OCI-LY3 (cell line): ENCODE measurements around the gene RRP9.

ENCODE experiments used
- H2AFZ ChIP-seq: fragments of 200-600, 300-600 bp; shearing (Covaris generic); 2 replicates; pipeline ENCODE4 v1.6.0; 2014; ENCODE audit warnings: antibody characterized with exemption, low read depth, low read length
- H3K27ac ChIP-seq: fragments of 200-600, 300-600 bp; sonication (generic); 2 replicates; pipeline ENCODE4 v1.5.1; 2014; ENCODE audit warnings: mild to moderate bottlenecking, low read length, moderate library complexity, mixed read lengths
- H3K27me3 ChIP-seq: fragments of 200-600, 300-600 bp; sonication (generic); 2 replicates; pipeline ENCODE4 v1.6.1; 2014; ENCODE audit warnings: low read depth, low read length, mixed read lengths
- H3K36me3 ChIP-seq: fragments of 200-600, 300-600 bp; sonication (generic); replicated peaks from 2 replicates; pipeline ENCODE3; 2014; ENCODE audit warnings: low read depth, low read length, mixed read lengths
- H3K4me1 ChIP-seq: fragments of 300-600, 200-600 bp; sonication (generic); 2 replicates; pipeline ENCODE4 v1.6.1; 2014; ENCODE audit warnings: low read length, mixed read lengths
- H3K4me2 ChIP-seq: fragments of 200-600, 300-600 bp; sonication (generic); 2 replicates; pipeline ENCODE4 v1.6.1; 2014; ENCODE audit warnings: low read length, mixed read lengths
- H3K4me3 ChIP-seq: fragments of 300-600, 200-600 bp; sonication (generic); 2 replicates; pipeline ENCODE4 v1.5.1; 2014; ENCODE audit warnings: antibody characterized with exemption, mild to moderate bottlenecking, low read length, moderate library complexity
- H3K79me2 ChIP-seq: fragments of 300-600, 200-600 bp; shearing (Covaris generic); 2 replicates; pipeline ENCODE4 v1.6.1; 2014; ENCODE audit warnings: mild to moderate bottlenecking, low read length, mixed read lengths
- H3K9ac ChIP-seq: fragments of 300-600, 200-600 bp; shearing (Covaris generic); 2 replicates; pipeline ENCODE4 v1.6.0; 2014; ENCODE audit warnings: mild to moderate bottlenecking, low read length, moderate library complexity
- H3K9me3 ChIP-seq: fragments of 200-600, 300-600 bp; shearing (Covaris generic); 2 replicates; pipeline ENCODE4 v1.6.1; 2014; ENCODE audit warnings: low read length, mixed read lengths; ENCODE audit not compliant: insufficient read depth
- H4K20me1 ChIP-seq: fragments of 200-600, 300-600 bp; sonication (generic); 2 replicates; pipeline ENCODE4 v1.6.1; 2016; ENCODE audit warnings: low read length, mixed read lengths; ENCODE audit not compliant: insufficient read depth
- CTCF ChIP-seq: fragments of 200-600, 300-600 bp; sonication (generic); IDR thresholded peaks from 2 replicates; pipeline ENCODE4 v1.5.1; 2014; ENCODE audit warnings: antibody characterized with exemption, low read length, low read depth
- EZH2phosphoT487 ChIP-seq: fragments of 200-600 bp; shearing (Covaris generic); IDR thresholded peaks from 2 replicates; pipeline ENCODE4 v1.6.1; 2018; ENCODE audit warnings: antibody characterized with exemption, mixed run types, low read depth

RRP9 gene

GRCh38 chr3:51928438-51928837 is 13.3 kb downstream of the RRP9 start:
- peaks cover 13% of the 10 kb centered on the region for H3K4me1 ChIP-seq
- no peaks in the 10 kb centered on the region for H3K79me2 ChIP-seq
- H3K27ac ChIP-seq: no peak overlapping the region
- no peaks in the 10 kb centered on the region for H3K9me3 ChIP-seq
- no peak overlapping the region for H3K4me2 ChIP-seq
- no peak overlapping the region for H2AFZ ChIP-seq
- H3K9ac ChIP-seq: no peak overlapping the region
- no peaks in the 10 kb centered on the region for H3K27me3 ChIP-seq
- no peak for TF ChIP-seq CTCF
- H3K4me3 ChIP-seq: no peak overlapping the region
- peaks cover 14% of the 10 kb centered on the region for H3K36me3 ChIP-seq
- H4K20me1 ChIP-seq: no peaks in the 10 kb centered on the region

DNA sequence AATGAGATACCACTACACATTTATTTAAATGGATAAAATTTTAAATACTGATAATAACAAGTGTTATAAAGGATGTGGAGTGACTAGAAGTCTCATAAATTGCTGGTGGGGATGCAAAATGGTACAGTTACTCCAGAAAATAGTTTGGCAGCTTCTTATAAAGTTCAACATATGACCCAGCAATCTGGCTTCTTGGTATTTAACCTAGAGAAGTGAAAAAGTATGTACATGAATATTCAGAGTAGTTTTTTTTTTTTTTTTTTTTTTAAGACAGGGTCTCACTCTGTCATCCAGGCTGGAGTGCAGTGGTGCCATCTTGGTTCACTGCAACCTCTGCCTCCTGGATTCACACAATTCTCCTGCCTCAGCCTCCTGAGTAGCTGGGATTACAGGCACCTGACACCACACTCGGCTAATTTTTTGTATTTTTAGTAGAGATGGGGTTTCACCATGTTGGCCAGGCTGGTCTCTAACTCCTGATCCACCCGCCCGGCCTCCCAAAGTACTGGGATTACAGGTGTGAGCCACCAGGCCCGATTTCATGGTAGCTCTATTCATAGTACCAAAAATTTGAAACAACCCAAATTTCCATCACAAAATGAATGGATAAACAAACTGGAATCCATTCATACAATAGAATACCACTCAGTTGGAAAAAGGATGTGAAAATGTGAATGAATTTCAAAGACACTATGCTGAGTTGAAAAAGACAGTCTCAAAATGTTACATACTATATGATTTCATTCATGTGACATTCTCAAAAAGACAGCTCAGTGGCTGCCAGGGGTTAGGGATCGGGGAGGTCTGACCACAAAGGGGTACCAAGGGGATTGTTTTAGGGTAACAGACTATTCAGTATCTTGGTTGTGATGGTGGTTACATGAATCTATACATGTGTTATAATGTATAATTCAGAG is 14.4 kb downstream of the RRP9 start:
- H3K4me2 ChIP-seq: peak overlapping the region; percentile 40

DNA sequence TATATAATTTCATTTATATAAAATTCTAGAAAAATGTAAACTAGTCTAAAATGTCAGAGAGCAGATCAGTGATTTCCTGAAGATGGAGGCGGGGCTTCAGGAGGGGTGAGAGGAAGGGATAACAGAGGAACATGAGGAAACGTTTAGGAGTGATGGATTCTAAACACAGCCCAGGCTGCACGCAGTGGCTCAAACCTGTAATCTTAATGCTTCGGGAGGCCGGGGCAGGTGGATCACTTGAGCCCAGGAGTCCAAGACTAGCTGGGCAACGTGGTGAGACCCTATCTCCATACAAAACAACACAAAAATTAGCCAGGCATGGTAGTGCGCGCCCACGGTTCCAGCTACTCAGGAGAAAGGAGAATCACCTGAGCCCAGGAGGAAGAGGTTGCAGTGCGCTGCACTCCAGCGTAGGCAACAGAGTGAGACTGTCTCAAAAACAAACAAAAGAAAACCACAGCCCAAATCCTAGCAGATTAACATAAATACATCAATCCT is 20.6 kb downstream of the RRP9 start:
- TF ChIP-seq EZH2phosphoT487 (no peak), CTCF (no peak)
- Histone ChIP-seq H3K4me3 (no peak overlapping the region), H3K79me2 (no peaks in the 10 kb centered on the region), H3K4me1 (no peaks in the 10 kb centered on the region), H3K36me3 (no peaks in the 10 kb centered on the region), H2AFZ (no peak overlapping the region), H3K4me2 (no peak overlapping the region), H3K9ac (no peak overlapping the region), H4K20me1 (no peaks in the 10 kb centered on the region), H3K27ac (no peak overlapping the region), H3K9me3 (no peaks in the 10 kb centered on the region), H3K27me3 (0 out of 2 replicates have a peak, but pooled peaks cover 3% of the 10 kb centered on the region)

More for the DNA sequence above, 14.4 kb downstream of the RRP9 start:
- Histone ChIP-seq H3K4me1 (peaks cover 13% of the 10 kb centered on the region), H3K27me3 (no peaks in the 10 kb centered on the region), H3K4me3 (no peak overlapping the region), H4K20me1 (no peaks in the 10 kb centered on the region), H3K27ac (peak overlapping the region; percentile 49), H3K36me3 (peaks cover 6% of the 10 kb centered on the region), H3K9me3 (no peaks in the 10 kb centered on the region), H2AFZ (no peak overlapping the region), H3K79me2 (no peaks in the 10 kb centered on the region), H3K9ac (no peak overlapping the region)
- no peak for TF ChIP-seq CTCF
- no peak for TF ChIP-seq EZH2phosphoT487

DNA sequence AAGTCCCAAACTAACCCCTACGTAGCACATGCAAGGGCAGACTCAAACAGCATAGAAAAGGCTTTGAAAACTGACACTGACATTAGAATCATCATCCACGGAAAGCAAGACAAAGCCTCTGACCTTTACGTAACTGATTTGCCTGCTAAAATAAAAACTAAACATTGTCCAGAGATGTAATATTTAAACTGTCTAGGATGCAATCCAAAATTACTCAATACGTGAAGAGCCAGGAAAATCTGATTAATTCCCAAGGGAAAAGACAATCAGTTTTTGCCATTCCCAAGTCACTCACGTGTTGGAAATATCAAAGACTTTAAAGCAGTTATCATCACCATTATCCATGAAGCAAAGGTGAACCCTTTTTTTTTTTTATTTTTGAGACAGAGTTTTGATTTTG is 25.3 kb downstream of the RRP9 start:
- Histone ChIP-seq H3K9ac (no peak overlapping the region), H3K4me2 (no peak overlapping the region), H3K9me3 (no peaks in the 10 kb centered on the region), H3K27me3 (0 out of 2 replicates have a peak, but pooled peaks cover 3% of the 10 kb centered on the region), H2AFZ (no peak overlapping the region), H3K4me3 (no peak overlapping the region), H3K27ac (no peak overlapping the region), H3K36me3 (no peaks in the 10 kb centered on the region), H3K4me1 (no peaks in the 10 kb centered on the region), H3K79me2 (no peaks in the 10 kb centered on the region), H4K20me1 (no peaks in the 10 kb centered on the region)
- no peak for TF ChIP-seq EZH2phosphoT487
- TF ChIP-seq CTCF: no peak
